SJSA1 (cell line): Measurements from ENCODE around the gene PHACTR1. TPM values are rescaled to one million over a fixed set of nuclear protein-coding genes. Genes with fewer than 3 reads are reported as not detected.
"Not testable (repeated sequence)": the region's sequence is repeated elsewhere in the genome, so short reads cannot be mapped to it uniquely, and the experiment has no call there.

Experiments
- DNase-seq, 2 experiments: peaks; one replicate each; pipeline ENCODE4 v3.0.0-alpha.2; 2015 to 2020; ENCODE audit warnings: low spot score in 2 of 2, low read depth in 1 of 2
- H3K27ac ChIP-seq: fragments of 250-450 bp; sonication (Bioruptor Pico); 2 replicates; pipeline ENCODE4 v1.5.1; 2020; ENCODE audit warnings: mild to moderate bottlenecking, moderate library complexity
- H3K27me3 ChIP-seq: fragments of 250-450 bp; sonication (Bioruptor Pico); replicated peaks from 2 replicates; pipeline ENCODE4 v1.5.1; 2020; ENCODE audit warnings: mild to moderate bottlenecking, moderate library complexity
- H3K36me3 ChIP-seq: fragments of 250-450 bp; sonication (Bioruptor Pico); 2 replicates; pipeline ENCODE4 v1.5.1; 2020; ENCODE audit warnings: mild to moderate bottlenecking
- H3K4me1 ChIP-seq: fragments of 250-450 bp; sonication (Bioruptor Pico); replicated peaks from 2 replicates; pipeline ENCODE4 v1.6.1; 2021; ENCODE audit warnings: mild to moderate bottlenecking
- H3K4me3 ChIP-seq: fragments of 250-450 bp; sonication (Bioruptor Pico); 2 replicates; pipeline ENCODE4 v1.5.1; 2020; ENCODE audit warnings: mild to moderate bottlenecking
- H3K9me3 ChIP-seq: fragments of 250-450 bp; sonication (Bioruptor Pico); replicated peaks from 2 replicates; pipeline ENCODE4 v1.5.1; 2020; ENCODE audit warnings: mild to moderate bottlenecking
- total RNA-seq: library from RNA; depleted of rRNA; stranded (reverse); fragments of >200 nt; shearing (Covaris generic); gene quantifications from 2 replicates; pipeline ENCODE4 v1.2.3, GENCODE V29; 2014

The PHACTR1 gene
- total RNA-seq, 1 experiment from 2014 or later, result 0.37 TPM

GRCh38 chr6:12916420-12917136 lies 200.0 kb downstream of the PHACTR1 start:
- no peaks in the 10 kb centered on the region; the same call in 1 of the 2 replicates for H3K27me3 ChIP-seq
- H3K36me3 ChIP-seq, result no peaks in the 10 kb centered on the region
- no peaks in the 10 kb centered on the region for H3K4me1 ChIP-seq
- no peaks in the 10 kb centered on the region for H3K9me3 ChIP-seq
- no peak for DNase-seq
- H3K27ac ChIP-seq, result no peak overlapping the region
- H3K4me3 ChIP-seq, result no peak overlapping the region

DNA sequence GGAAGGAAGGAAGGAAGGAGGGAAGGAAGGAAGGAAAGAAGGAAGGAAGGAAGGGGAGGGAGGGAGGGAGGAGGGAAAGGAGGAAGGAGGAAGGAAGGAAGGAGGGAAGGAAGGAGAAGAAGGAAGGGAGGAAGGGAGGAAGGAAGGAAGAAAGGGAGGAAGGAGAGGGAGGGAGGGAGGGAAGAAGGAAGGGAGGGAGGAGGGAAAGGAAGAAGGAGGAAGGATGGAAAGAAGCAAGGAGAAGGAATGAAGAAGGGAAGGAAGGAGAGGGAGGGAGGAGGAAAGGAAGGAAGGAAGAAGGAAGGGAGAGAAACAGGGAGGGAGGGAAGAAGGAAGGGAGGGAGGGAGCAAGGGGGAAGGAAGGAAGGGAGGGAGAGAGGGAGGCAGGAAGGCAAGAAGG lies 204.9 kb downstream of the PHACTR1 start:
- Histone ChIP-seq H3K9me3 (no peaks in the 10 kb centered on the region), H3K27ac (no peak overlapping the region), H3K27me3 (peaks cover 3% of the 10 kb centered on the region; the same call in 1 of the 2 replicates), H3K4me3 (no peak overlapping the region), H3K36me3 (no peaks in the 10 kb centered on the region), H3K4me1 (no peaks in the 10 kb centered on the region)
- DNase-seq, result no peak

DNA sequence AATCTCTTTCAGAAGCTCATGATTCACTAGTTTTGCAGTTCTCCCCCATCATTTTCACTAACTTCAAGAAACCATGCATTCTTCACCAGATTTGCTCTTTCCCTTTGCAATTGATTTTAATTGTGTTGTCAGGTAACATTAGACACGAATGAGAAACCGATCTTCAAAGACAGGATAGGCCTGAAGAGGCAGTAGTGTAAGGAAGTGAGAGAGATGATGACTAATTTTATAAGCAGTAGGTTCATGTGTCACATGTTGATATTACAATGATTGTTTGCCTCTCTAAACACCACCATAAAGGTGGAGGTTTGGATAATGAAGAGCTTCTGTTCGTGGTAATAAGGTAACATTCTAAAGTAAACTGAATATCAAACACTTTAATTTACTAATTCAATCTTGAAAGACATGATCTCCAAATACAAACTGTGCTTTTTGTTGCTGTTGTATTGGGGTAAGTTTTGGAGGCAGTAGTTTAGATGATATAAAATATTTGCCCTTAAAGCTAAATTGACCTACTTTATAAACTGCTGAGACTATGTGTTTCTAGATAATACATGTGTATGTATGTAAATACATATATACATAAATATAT lies 207.2 kb downstream of the PHACTR1 start:
- Histone ChIP-seq H3K4me3 (no peak overlapping the region), H3K27ac (no peak overlapping the region), H3K4me1 (no peaks in the 10 kb centered on the region), H3K36me3 (no peaks in the 10 kb centered on the region), H3K27me3 (peaks cover 3% of the 10 kb centered on the region; the same call in 1 of the 2 replicates), H3K9me3 (no peaks in the 10 kb centered on the region)
- DNase-seq, result no peak

DNA sequence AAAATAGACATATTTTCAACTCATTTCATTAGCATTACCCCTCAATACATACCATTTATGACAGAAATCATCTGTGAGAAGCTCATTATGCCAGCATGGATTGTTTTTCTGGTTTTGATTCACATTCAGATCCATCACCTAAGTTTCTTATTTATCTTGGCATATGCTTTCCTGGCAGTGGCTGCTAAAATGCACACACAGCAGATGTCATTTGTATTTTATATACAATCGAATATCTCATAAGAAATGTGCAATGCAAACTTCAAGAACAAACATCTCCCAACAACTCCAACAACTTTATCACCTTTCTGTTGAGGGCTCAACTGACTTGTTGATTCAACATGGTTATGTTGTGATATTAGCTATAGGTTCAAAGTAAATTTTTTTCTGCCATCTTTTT lies 208.3 kb downstream of the PHACTR1 start:
- Histone ChIP-seq H3K4me3 (no peak overlapping the region), H3K27ac (no peak overlapping the region), H3K9me3 (no peaks in the 10 kb centered on the region), H3K27me3 (peaks cover 3% of the 10 kb centered on the region; the same call in 1 of the 2 replicates), H3K36me3 (no peaks in the 10 kb centered on the region), H3K4me1 (no peaks in the 10 kb centered on the region)
- no peak for DNase-seq

DNA sequence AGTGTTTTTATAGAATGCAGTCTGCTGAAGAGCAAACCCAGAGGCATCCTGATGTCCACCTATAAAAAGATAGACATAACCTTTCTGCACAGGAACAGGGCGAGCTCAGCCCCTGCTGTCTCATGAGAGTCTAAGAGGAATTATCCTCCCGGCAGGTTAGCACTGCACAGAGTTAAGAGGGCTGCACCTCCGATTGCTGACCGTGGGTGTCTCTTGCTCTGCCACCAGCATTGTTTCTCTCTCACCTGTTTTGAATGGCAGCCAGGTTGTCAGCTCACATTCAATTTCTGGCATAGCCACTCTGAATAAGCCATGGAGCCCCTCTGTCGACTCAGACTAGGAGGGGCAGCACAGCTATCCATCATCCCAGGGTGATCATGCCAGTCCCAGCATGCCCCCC lies 211.2 kb downstream of the PHACTR1 start:
- Histone ChIP-seq H3K4me1 (no peaks in the 10 kb centered on the region), H3K36me3 (no peaks in the 10 kb centered on the region), H3K4me3 (no peak overlapping the region), H3K27me3 (peaks cover 3% of the 10 kb centered on the region), H3K9me3 (no peaks in the 10 kb centered on the region), H3K27ac (no peak overlapping the region)
- DNase-seq, result no peak

DNA sequence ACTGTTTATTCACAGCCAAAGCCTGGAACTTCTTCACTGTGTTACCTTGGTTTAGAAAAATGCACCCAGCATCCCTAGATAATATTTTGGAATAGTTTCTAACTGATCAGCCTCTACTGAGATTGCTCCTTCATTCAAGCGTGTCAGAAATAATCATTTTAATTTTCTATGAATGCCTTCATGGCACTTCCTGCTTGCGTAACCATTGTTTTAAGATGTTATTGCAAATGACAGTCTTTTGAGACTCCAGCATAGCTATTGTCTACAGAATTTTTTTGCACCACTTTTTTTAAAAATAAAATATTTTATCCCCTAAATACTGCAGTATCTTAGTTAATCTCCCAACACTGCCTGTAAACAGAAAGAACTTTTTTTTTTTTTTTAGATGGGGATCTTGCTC lies 213.1 kb downstream of the PHACTR1 start:
- no peak for DNase-seq

DNA sequence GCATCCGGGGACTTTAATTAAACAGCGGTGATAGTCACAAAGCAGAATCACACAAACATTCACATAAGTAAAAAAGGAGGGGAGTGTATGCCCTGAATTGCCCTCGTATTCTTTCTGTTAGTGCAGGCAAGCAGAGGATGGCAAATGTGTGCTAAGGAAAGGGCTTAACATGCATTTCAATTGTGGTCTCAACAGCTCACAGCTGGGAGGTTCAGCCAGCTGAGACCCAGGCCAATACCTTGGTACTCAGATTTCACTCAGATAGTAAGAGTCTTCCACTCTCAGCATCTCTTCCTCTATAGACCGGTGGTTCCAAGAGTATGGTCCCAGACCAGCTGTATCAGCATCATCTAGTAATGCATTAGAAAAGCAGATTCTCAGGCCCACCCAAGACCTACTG lies 215.1 kb downstream of the PHACTR1 start:
- Histone ChIP-seq H3K27ac (no peak overlapping the region), H3K36me3 (no peaks in the 10 kb centered on the region), H3K27me3 (no peaks in the 10 kb centered on the region; the same call in none of the 2 replicates), H3K4me1 (no peaks in the 10 kb centered on the region), H3K4me3 (no peak overlapping the region), H3K9me3 (no peaks in the 10 kb centered on the region)
- DNase-seq, result no peak

More for the DNA sequence above, 213.1 kb downstream of the PHACTR1 start:
- Histone ChIP-seq H3K36me3 (no peaks in the 10 kb centered on the region), H3K4me1 (no peaks in the 10 kb centered on the region), H3K27me3 (peaks cover 3% of the 10 kb centered on the region), H3K9me3 (no peaks in the 10 kb centered on the region), H3K27ac (no peak overlapping the region), H3K4me3 (no peak overlapping the region)

DNA sequence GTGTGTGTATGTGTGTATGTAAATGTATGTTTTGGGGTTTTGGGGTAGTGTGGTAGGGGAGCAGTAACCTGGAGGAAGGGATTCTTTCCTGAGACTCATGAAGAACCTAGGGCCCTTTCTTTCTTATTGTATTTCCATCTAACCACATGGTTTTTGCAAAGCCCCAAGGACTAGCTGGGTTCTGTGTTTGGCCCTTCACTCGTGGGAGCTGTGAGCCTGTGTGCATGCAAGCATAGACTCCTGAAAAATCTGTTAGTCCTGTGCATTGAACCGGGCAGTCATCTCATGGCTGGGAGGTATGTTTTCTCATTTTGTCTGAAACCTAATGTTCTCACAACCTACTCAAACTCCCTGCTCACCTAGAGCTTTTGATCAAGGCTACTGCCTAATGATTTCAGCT lies 219.1 kb downstream of the PHACTR1 start:
- DNase-seq, result no peak
- Histone ChIP-seq H3K4me3 (no peak overlapping the region), H3K4me1 (no peaks in the 10 kb centered on the region)

GRCh38 chr6:12937971-12938370 lies 221.4 kb downstream of the PHACTR1 start:
- H3K4me3 ChIP-seq, result no peak overlapping the region
- H3K27ac ChIP-seq, result no peak overlapping the region
- no peaks in the 10 kb centered on the region for H3K4me1 ChIP-seq
- no peaks in the 10 kb centered on the region for H3K27me3 ChIP-seq
- DNase-seq, result no peak
- no peaks in the 10 kb centered on the region for H3K9me3 ChIP-seq
- H3K36me3 ChIP-seq, result no peaks in the 10 kb centered on the region

More for the DNA sequence above, 219.1 kb downstream of the PHACTR1 start:
- Histone ChIP-seq H3K27ac (no peak overlapping the region), H3K36me3 (no peaks in the 10 kb centered on the region), H3K27me3 (no peaks in the 10 kb centered on the region; the same call in 1 of the 2 replicates), H3K9me3 (no peaks in the 10 kb centered on the region)

- no peaks in the 10 kb centered on the region for H3K4me1 ChIP-seq
- H3K27me3 ChIP-seq, result no peaks in the 10 kb centered on the region
- no peaks in the 10 kb centered on the region for H3K9me3 ChIP-seq
- no peak overlapping the region for H3K4me3 ChIP-seq
- no peaks in the 10 kb centered on the region for H3K36me3 ChIP-seq
- H3K27ac ChIP-seq, result no peak overlapping the region
- DNase-seq, result no peak
These were observed 222.7 kb downstream of the PHACTR1 start for GRCh38 chr6:12939314-12939713.

DNA sequence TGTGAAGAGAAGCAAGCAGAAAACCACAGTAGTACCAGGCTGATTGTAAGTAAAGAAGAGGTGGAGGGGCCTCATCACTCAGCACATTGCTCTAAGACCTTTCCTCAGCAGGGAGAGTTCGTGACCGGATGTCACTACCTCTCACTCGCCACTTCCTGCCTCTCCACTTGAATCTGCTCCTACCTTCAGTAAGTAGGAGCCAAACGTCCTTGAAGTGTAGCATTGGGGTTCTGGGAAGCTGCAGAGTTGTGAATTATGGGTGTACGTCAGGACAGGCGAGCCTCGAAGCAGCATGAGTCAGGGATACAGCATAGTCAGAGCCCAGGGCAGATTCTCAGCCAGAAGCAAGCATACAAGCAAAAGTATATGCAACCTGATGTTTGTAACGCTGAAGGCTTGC lies 224.9 kb downstream of the PHACTR1 start:
- Histone ChIP-seq H3K36me3 (no peaks in the 10 kb centered on the region), H3K27ac (no peak overlapping the region), H3K27me3 (no peaks in the 10 kb centered on the region), H3K4me1 (no peaks in the 10 kb centered on the region), H3K9me3 (no peaks in the 10 kb centered on the region), H3K4me3 (no peak overlapping the region)
- no peak for DNase-seq

GRCh38 chr6:12943549-12943948 lies 227.0 kb downstream of the PHACTR1 start:
- no peaks in the 10 kb centered on the region for H3K27me3 ChIP-seq
- H3K27ac ChIP-seq, result no peak overlapping the region
- no peaks in the 10 kb centered on the region for H3K9me3 ChIP-seq
- H3K36me3 ChIP-seq, result no peaks in the 10 kb centered on the region
- H3K4me3 ChIP-seq, result no peak overlapping the region
- H3K4me1 ChIP-seq, result no peaks in the 10 kb centered on the region
- no peak for DNase-seq

GRCh38 chr6:12944001-12944400 lies 227.4 kb downstream of the PHACTR1 start:
- DNase-seq, result no peak
- Histone ChIP-seq H3K9me3 (no peaks in the 10 kb centered on the region), H3K4me1 (no peaks in the 10 kb centered on the region), H3K4me3 (no peak overlapping the region), H3K36me3 (no peaks in the 10 kb centered on the region), H3K27ac (no peak overlapping the region), H3K27me3 (no peaks in the 10 kb centered on the region)

GRCh38 chr6:12944528-12944927 lies 228.0 kb downstream of the PHACTR1 start:
- not testable (repeated sequence) for H3K27me3 ChIP-seq, H3K36me3 ChIP-seq, DNase-seq, H3K27ac ChIP-seq, H3K9me3 ChIP-seq, H3K4me1 ChIP-seq, H3K4me3 ChIP-seq
